SW 1271 (cell line): ENCODE measurements around the gene DOP1A.

Source experiments
- DNase-seq, 2 experiments: peaks; one replicate each; lab custom pipeline; 2025; lab: John Stamatoyannopoulos, UW

DOP1A gene

DNA sequence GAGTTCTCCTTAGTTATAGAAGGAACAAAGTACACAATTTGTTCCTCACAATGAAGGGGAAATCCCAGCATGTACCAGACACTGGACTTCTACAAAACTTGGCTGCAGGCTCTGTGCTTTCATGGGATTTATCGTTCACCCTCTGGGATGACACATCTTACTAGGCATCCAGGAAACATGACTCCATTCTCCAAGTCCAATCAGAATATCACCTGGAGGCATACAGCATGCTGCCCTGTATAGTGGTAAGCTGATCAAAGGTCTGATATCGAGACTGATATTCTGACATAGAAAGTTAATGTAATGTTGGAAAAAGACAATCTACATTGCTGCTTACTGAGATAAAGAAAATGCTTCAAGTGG lies 132.4 kb downstream of the DOP1A start:
- no peak for DNase-seq

DNA sequence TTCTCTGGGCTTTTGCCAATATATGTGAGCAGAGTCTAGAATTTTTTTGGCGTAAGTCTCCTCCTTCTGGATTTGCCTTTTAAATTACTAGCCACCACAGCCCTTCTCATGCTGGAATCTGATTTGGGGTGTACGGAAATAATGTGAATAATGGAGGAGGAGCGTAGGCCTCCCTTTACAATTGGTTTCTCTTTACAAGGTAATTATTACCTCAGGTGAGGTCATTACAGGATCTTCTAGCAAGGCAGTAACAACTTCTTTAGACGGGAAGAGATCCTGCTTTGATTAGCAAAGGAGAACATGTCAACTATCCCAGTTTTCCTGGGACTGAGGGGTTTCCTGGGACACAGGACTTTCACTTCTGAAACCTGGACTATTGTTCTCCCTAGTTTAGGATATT lies 134.6 kb downstream of the DOP1A start:
- DNase-seq = no peak

DNA sequence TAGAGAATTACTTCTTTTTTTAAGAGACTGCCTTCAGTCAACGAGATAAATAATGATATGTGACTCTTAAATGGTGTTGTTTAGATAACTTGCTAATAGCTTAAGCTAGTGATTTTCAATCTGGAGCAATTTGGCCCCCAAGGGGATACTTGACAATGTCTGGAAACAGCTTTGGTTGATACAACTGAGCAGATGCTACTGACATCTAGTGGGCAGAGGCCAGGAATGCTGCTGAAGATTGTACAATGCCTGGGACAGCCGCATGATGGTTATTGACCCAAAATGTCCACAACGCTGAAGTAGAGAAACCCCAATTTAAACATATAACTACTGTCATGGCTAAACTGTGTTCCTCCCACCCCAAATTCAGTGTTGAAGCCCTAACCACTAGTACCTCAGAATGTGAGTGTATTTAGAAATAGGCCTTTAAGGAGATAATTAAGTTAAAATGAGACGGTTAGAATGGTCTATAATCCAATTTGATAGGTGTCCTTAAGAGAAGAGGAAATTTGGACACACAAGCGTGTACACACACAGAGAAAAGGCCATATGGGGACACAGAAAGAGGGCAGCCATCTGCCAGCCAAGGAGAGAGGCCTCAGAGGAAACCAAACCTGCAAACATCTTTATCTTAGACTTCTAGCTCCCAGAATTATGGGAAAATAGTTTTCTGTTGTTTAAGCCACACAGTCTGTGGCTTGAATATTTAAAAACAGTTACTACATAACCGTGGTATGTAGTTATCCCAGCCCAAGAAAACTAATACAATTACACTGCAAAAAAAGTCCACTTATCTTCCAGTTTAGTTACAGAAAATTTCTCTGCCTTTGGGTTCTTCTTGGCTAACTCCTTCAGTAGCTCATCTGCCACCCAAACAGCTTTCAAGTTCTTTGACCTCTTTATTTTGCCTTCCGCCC lies 147.9 kb downstream of the DOP1A start:
- peak; percentile 18 to 65 for DNase-seq

DNA sequence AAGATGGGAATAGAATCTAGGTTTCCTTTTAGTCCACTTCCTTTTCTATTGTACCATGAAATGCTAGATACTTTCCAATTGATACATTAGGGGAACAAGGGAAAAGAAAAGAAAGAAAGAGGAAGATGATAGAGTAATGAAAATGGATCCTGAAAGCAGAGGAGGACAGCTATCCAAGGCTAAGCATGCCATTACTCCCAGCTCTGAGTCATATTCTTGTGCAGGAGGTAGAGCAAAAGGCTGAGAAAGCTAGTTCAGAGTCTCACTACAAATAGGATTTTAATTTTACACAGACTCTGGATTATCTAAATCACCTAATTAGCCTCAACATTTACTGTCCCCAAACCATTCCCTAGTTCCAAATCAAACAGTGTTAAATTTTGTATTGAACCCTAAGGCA lies 149.3 kb downstream of the DOP1A start:
- DNase-seq = no peak
